GM21576 (cell line): ENCODE results near the gene MAST4.

ENCODE experiments used
- ATAC-seq: cut with Tn5 transposase; IDR thresholded peaks from one replicate; pipeline ENCODE4 v1.9.1; 2021; ENCODE audit warnings: mild to moderate bottlenecking, moderate library complexity; ENCODE audit not compliant: unreplicated experiment

The MAST4 gene

GRCh38 chr5:67216564-67216963, 620.4 kb downstream of the MAST4 start:
- ATAC-seq: no peak
